ENCODE measurements around the gene NAPG. TPM values are rescaled to one million over a fixed set of nuclear protein-coding genes. Genes with fewer than 3 reads are reported as not detected.

Gene NAPG
- total RNA-seq, 1 experiment from 2014 or later: 54.0 TPM

GRCh38 chr18:10525371-10525691, 496 bp upstream of the NAPG start:
- Histone ChIP-seq H3K27me3 (replicated peaks; ENCODE audit: insufficient read depth, low read depth, low read length, poor library complexity) (no peaks in the 10 kb centered on the region), H3K36me3 (ENCODE audit: insufficient read depth, low read length, poor library complexity, severe bottlenecking) (no peaks in the 10 kb centered on the region), H3K9me3 (ENCODE audit: low read depth, low read length, poor library complexity, severe bottlenecking) (no peaks in the 10 kb centered on the region), H3K4me3 (ENCODE audit: low read depth, low read length, poor library complexity, severe bottlenecking) (peak overlapping the region; percentile 81), H3K4me1 (ENCODE audit: insufficient read depth, low read length, poor library complexity, severe bottlenecking) (peaks cover 19% of the 10 kb centered on the region), H3K27ac (ENCODE audit: low read depth, low read length, poor library complexity, severe bottlenecking) (no peak overlapping the region)
- intact Hi-C loops (cut with micrococcal nuclease; ENCODE audit: unreplicated experiment): loop anchor here (10.0 kb wide), 4 partner anchors 59 to 911 kb away; partner anchors contain the start of genes PPP4R1 and RAB31
- ChIA-PET POLR2A (ENCODE audit: low non-redundant PET) (interaction anchor here (0.7 kb wide), 1 partner anchor 15 kb away, joined by 8 read pairs; no protein-coding TSS in a partner anchor), CTCF (interaction anchor here (0.6 kb wide), 1 partner anchor 1004 kb away, joined by 3 read pairs; no protein-coding TSS in a partner anchor)
- no peak for DNase-seq (ENCODE audit: low spot score)
- TF ChIP-seq, protein P1, sequence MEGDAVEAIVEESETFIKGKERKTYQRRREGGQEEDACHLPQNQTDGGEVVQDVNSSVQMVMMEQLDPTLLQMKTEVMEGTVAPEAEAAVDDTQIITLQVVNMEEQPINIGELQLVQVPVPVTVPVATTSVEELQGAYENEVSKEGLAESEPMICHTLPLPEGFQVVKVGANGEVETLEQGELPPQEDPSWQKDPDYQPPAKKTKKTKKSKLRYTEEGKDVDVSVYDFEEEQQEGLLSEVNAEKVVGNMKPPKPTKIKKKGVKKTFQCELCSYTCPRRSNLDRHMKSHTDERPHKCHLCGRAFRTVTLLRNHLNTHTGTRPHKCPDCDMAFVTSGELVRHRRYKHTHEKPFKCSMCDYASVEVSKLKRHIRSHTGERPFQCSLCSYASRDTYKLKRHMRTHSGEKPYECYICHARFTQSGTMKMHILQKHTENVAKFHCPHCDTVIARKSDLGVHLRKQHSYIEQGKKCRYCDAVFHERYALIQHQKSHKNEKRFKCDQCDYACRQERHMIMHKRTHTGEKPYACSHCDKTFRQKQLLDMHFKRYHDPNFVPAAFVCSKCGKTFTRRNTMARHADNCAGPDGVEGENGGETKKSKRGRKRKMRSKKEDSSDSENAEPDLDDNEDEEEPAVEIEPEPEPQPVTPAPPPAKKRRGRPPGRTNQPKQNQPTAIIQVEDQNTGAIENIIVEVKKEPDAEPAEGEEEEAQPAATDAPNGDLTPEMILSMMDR (conservative IDR thresholded peaks at IDR 0.05; ENCODE audit: low read depth, low read length): no peak
- no peak for TF ChIP-seq EZH2 (IDR thresholded peaks at IDR 0.05; ENCODE audit: borderline replicate concordance, low read depth, low read length, poor library complexity, severe bottlenecking)
- no TSS peak for BruUV-seq (replicated peaks)

DNA sequence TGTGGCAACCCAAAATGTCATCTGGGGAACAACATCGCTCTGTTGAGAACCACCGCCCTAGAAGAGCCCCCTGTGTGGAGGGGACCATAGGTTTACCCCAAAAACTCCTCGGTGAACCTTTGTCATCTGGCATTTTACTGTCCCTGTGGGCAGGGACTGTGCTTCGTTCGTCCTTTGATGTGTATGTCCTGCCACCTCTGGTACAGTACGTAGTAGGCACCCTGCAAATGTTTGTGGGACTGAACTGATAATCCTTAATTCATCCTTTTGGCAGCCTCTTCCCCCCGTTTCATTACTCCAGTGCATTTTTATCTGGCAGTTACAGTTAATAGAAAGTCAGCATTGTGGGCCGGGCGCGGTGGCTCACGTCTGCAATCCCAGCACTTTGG, 728 bp downstream of the NAPG start:
- H3K27ac ChIP-seq (ENCODE audit: low read depth, low read length, poor library complexity, severe bottlenecking): peak overlapping the region; percentile 86
- H3K4me3 ChIP-seq (ENCODE audit: low read depth, low read length, poor library complexity, severe bottlenecking): peak overlapping the region; percentile 81
- H3K4me1 ChIP-seq (ENCODE audit: insufficient read depth, low read length, poor library complexity, severe bottlenecking): peaks cover 19% of the 10 kb centered on the region
- DNase-seq (ENCODE audit: low spot score): no peak
- BruUV-seq (replicated peaks): no TSS peak
- no peaks in the 10 kb centered on the region for H3K9me3 ChIP-seq (ENCODE audit: low read depth, low read length, poor library complexity, severe bottlenecking)
- H3K36me3 ChIP-seq (ENCODE audit: insufficient read depth, low read length, poor library complexity, severe bottlenecking): no peaks in the 10 kb centered on the region
- ChIA-PET POLR2A (ENCODE audit: low non-redundant PET) (no interaction called here), CTCF (no interaction called here)
- intact Hi-C loops (cut with micrococcal nuclease; ENCODE audit: unreplicated experiment): loop anchor here (10.0 kb wide), 4 partner anchors 58 to 912 kb away; partner anchors contain the start of genes PPP4R1 and RAB31
- TF ChIP-seq, protein P1 (conservative IDR thresholded peaks at IDR 0.05; ENCODE audit: low read depth, low read length): no peak
- TF ChIP-seq EZH2 (IDR thresholded peaks at IDR 0.05; ENCODE audit: borderline replicate concordance, low read depth, low read length, poor library complexity, severe bottlenecking): no peak
- no peaks in the 10 kb centered on the region for H3K27me3 ChIP-seq (replicated peaks; ENCODE audit: insufficient read depth, low read depth, low read length, poor library complexity)

- TF ChIP-seq, protein P1 (conservative IDR thresholded peaks at IDR 0.05; ENCODE audit: low read depth, low read length): no peak
- TF ChIP-seq EZH2 (IDR thresholded peaks at IDR 0.05; ENCODE audit: borderline replicate concordance, low read depth, low read length, poor library complexity, severe bottlenecking): no peak
- DNase-seq (ENCODE audit: low spot score): no peak
- BruUV-seq (replicated peaks): no TSS peak
- Histone ChIP-seq H3K36me3 (ENCODE audit: insufficient read depth, low read length, poor library complexity, severe bottlenecking) (no peaks in the 10 kb centered on the region), H3K27ac (ENCODE audit: low read depth, low read length, poor library complexity, severe bottlenecking) (no peak overlapping the region), H3K4me1 (ENCODE audit: insufficient read depth, low read length, poor library complexity, severe bottlenecking) (peaks cover 19% of the 10 kb centered on the region), H3K27me3 (replicated peaks; ENCODE audit: insufficient read depth, low read depth, low read length, poor library complexity) (no peaks in the 10 kb centered on the region), H3K4me3 (ENCODE audit: low read depth, low read length, poor library complexity, severe bottlenecking) (no peak overlapping the region), H3K9me3 (ENCODE audit: low read depth, low read length, poor library complexity, severe bottlenecking) (no peaks in the 10 kb centered on the region)
- POLR2A ChIA-PET (ENCODE audit: low non-redundant PET): interaction anchor here (0.6 to 0.7 kb wide), 2 partner anchors 237 to 246 kb away, joined by 3 to 4 read pairs; no protein-coding TSS in a partner anchor
- intact Hi-C loops (cut with micrococcal nuclease; ENCODE audit: unreplicated experiment): loop anchor here (10.0 kb wide), 4 partner anchors 56 to 914 kb away; partner anchors contain the start of genes PPP4R1 and RAB31
- CTCF ChIA-PET: no interaction called here
Measured at GRCh38 chr18:10528439-10528838, 2.6 kb downstream of the NAPG start.
